NCI-H69 (cell line): ENCODE results near the gene UNC45B.
"Not testable (repeated sequence)": the region's sequence is repeated elsewhere in the genome, so short reads cannot be mapped to it uniquely, and the experiment has no call there.

Experiments
- DNase-seq: peaks from one replicate; lab custom pipeline; 2025; lab: John Stamatoyannopoulos, UW

The UNC45B gene, protein sequence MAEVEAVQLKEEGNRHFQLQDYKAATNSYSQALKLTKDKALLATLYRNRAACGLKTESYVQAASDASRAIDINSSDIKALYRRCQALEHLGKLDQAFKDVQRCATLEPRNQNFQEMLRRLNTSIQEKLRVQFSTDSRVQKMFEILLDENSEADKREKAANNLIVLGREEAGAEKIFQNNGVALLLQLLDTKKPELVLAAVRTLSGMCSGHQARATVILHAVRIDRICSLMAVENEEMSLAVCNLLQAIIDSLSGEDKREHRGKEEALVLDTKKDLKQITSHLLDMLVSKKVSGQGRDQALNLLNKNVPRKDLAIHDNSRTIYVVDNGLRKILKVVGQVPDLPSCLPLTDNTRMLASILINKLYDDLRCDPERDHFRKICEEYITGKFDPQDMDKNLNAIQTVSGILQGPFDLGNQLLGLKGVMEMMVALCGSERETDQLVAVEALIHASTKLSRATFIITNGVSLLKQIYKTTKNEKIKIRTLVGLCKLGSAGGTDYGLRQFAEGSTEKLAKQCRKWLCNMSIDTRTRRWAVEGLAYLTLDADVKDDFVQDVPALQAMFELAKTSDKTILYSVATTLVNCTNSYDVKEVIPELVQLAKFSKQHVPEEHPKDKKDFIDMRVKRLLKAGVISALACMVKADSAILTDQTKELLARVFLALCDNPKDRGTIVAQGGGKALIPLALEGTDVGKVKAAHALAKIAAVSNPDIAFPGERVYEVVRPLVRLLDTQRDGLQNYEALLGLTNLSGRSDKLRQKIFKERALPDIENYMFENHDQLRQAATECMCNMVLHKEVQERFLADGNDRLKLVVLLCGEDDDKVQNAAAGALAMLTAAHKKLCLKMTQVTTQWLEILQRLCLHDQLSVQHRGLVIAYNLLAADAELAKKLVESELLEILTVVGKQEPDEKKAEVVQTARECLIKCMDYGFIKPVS

DNA sequence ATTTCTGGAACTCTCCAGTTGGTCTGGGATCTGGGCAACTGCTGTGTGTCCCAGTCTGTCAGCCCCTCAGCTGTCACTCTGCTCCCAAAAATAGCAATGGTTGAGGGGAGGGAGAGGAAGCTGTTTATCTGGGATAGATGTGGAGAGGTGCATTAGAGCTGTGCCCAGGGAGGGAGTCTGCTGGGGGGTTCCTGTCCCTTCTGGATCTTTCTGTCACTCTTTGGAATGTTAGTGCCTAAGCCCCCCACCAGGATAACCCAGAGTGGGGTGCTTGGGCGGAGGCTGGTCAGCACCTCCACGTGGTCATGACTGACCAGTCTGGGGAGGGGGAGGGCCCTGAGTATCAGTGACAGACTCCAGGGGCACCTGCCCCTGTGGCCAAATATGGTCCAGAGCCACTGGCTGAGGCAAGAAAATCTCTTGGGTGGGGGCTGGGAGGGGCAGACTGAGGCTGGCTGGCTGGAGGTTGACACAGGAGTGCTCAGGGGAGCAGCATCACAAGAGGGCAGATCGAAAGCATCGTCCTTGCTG lies at the start of gene UNC45B:
TSS of gene UNC45B (plus strand) at position 443 of the 531 bp plus-strand sequence. CDS start 447 bp downstream, outside the sequence.
- DNase-seq: no peak

DNA sequence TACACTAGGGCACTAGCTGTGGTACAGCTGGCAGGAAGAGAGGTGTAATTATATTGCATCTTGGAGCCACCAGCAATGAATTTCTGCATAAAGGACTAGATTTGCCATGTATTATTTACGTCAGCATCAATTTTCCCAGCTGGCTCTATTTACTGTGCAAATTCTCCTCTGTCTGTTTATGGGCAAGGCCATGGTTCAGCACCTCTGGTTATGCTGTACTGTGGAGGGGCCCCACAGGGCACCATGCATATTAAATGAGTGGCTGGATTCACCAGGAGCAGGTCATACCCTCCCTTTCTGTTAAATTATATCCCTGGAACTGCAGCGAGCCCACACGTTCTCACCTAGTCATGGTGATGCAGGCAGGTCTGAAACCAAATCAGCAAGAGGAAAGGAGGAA lies 47.7 kb upstream of the UNC45B start:
- DNase-seq: peak; percentile 98

DNA sequence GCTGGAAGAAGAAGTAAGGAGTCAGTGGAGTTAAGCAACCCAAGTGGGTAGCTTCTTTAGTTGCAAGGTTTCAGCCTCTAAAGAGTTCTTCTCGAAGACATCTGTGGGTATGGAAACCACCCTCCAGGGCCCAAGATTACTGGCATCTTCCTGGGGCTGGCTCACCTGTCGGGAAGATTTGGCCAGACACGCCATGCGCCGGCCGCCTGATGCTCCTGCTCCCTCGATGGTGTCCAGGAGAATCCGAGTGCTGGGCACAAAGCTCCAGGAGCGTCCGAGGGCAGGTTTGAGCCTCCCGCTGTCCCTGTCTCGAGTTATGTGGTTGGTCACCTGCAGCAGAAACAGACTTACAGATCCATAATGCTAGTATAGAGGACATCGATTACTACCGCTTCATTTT lies 46.6 kb upstream of the UNC45B start:
- DNase-seq: no peak

DNA sequence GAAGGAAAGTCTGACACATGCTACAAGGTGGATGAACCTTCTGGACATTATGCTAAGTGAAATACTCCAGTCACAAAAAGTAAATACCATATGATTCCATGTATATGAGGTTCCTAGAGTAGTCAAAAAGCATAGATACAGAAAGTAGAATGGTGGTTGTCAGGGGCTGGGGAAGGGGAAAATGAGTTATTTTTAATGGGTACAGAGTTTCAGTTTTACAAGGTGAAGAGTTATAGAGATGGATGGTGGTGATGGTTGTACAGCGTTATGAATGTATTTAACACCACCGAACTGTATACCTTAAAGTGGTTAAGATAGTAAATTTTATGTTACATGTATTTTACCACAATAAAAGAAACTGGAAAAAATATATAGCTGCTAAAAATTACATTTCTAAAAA lies 45.9 kb upstream of the UNC45B start:
- no peak for DNase-seq

DNA sequence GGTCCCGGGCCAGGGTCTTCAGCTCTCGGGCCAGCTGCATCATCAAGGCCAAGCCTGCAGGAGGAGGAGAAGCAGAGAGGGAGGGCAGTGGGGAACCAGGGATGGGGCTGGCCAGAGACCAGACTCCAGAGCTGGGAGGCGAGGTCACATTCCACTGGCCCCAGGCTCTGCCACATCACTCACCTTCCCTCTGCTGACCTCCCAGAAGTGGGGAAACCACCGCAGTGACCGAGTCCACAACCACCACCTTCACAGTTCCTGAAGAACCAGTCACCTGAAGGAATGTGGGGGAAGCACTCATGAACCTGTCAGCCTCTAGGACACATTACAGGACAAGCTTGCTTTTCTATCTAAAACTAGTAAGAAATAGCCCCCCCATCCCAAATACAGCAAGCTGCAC lies 44.3 kb upstream of the UNC45B start:
- DNase-seq: no peak

DNA sequence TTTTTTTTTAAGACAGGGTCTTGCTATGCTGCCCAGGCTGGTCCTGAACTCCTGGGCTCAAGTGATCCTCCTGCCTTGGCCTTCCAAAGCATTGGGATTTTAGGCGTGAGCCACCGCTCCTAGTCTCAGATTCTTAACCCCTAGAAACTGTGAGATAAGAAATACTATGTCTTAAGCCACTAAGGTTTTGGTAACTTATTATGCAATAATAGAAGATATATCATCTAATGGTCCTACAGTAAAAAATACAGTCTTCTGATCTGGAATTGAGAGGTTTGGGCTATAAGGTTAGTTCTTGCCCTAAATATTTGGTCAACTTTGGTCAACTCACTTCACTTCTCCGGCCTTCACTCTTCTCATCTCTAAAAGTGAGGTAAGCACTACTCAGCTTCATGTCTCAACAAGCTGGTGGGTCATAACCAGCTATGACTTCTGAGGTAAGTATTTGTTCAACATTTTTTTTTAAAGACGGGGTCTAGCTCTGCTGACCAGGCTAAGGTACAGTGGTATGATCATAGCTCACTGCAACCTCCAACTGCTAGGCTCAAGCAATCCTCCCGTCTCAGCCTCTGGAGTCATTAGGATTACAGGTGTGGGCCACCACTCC lies 42.7 kb upstream of the UNC45B start:
- DNase-seq: no peak

DNA sequence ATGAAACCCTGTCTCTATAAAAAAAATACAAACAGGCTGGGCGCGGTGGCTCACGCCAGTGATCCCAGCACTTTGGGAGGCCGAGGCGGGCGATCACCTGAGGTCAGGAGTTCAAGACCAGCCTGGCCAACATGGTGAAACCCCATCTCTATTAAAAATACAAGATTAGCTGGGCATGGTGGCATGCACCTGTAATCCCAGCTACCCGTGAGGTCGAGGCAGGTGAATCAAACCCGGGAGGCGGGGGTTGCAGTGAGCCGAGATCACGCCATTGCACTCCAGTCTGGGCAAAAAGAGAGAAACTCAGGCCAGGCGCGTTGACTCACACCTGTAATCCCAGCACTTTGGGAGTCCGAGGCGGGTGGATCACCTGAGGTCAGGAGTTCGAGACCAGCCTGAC lies 36.8 kb upstream of the UNC45B start:
- not testable (repeated sequence) for DNase-seq

DNA sequence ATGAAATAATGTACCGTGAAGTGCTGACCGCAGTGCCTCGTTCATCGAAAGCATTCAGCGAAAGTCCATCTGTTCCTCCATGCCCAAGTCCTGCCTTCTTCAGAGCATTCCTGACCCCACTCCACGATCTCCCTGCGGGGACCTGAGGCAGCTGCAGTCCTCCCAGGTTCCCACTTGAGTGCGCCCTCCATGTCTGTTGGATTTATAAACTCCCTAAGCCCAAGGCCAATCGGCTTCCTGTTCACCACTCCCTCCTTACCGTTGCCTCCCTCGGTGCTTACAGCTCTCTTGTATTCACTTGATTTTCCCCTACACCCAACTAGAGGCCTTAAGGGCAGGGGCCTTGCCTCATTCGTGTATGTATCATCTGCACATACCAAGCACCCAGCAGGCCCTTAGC lies 30.8 kb upstream of the UNC45B start:
- DNase-seq: peak; percentile 78

DNA sequence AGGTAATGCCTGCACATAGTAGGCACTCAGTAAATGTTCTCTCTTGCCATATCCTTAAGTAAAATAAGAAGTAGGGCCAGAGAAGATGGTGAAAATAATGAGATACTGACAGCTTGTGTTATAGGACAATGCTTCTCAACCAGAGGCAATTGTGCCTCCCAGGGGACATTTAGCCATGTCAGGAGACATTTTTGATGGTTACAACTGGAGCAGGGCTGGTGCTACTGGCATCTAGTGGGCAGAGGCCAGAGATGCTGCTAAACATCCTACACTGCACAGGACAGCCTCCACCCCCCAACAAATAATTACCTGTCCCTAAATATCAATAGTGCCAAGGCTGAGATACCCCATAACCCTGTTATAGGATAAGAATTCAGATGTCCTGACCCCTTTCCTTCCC lies 29.6 kb upstream of the UNC45B start:
- peak; percentile 81 for DNase-seq

DNA sequence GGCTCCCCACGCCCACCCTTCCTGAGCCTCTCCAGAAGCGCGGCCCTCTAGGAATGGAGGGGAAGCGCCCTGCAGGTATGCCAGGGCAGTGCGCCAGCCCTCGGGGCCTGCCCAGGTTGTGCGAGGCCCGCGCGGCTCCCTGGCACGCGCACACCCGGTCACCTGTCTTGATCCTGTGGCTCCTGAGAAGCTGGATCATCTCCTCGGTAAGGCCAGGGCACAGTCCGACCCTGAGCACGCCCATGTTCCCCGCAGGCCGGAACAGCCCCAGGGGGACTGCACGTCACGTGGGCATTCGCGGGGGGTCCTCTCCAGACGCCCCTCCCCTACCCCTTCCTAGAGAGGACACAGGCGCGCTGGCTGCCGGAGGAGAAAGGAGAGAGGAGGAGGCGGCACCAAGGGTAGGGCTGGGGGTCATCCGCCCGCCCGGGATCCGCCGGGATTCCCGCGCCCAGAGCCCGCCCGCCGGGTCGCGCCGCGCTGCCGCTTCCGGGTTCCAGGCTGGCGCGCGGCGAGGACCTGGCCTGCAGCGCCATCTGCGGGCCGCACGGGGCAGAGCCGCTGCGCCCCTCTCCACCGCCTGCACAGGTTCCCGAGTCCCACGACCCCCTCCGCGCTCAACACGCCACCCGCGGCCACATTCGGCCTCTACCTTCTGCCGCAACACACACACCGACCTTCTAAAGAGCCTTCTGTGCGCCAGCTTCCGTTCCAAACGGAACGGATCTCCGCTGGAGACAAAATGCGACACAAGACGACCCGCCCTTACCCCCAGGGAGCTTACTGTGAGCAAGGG lies 28.0 kb upstream of the UNC45B start, which contains the start of gene RAD51D:
TSS of gene RAD51D (minus strand) at position 491 of the 796 bp plus-strand sequence. CDS start at position 244, 247 bp downstream.
- DNase-seq: peak; percentile 98

DNA sequence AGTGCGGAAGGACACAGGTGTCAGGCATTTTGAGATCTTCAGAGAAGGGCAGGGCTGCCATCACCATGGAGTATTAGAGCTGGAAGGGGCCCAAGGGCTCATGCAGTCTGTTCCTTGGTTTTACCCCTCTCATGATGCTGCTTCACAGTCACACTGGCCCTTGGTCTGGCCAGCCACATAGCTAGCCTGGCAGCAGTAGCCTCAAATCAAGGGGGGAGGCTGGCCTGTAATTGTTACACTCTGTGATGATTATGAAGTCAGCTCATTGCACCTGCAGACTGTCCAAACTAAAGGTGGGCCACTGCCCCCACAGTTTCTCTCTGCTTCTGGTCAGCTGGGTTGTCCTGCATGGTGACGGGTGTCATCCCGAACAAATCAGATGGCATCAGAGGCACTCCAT lies 26.3 kb upstream of the UNC45B start, which contains the start of gene FNDC8:
TSS of gene FNDC8 (plus strand) at position 301 of the 400 bp plus-strand sequence. CDS start at position 380, 79 bp downstream.
- no peak for DNase-seq

DNA sequence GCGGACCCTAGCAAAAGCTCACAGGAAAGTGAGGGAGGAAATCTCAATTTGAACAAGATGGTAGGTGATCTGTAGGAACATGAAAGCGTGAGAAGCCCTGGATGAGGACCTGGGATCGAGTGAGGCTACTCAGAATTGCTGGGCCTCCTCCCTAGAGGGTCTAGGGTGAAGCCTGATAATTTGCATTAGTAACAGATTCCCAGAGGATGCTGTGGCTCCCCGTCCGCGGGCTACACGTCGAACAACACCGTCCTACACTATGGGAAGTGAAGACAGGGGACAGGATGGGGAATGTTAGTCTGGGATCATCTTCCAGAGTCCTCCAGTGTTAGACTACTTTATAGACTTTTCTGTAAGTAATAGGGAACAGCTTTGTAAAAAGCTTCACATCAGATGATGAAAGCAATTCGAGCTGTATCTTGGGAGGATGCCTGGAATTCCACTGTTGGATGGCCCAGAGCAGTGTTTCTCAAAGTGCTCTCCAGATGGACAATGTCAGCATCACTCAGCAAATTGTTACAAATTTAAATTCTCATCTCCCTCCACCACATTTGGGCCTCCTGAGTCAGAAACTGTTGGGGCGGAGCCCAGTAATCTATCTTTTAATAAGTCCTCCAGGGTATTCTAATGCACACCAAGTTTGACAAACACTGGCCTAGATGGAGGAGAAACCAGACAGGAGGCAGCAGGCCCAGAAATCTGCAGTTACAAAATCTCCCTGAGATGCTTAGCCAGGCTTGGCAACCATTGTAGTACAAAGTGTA lies 19.7 kb upstream of the UNC45B start:
- no peak for DNase-seq

DNA sequence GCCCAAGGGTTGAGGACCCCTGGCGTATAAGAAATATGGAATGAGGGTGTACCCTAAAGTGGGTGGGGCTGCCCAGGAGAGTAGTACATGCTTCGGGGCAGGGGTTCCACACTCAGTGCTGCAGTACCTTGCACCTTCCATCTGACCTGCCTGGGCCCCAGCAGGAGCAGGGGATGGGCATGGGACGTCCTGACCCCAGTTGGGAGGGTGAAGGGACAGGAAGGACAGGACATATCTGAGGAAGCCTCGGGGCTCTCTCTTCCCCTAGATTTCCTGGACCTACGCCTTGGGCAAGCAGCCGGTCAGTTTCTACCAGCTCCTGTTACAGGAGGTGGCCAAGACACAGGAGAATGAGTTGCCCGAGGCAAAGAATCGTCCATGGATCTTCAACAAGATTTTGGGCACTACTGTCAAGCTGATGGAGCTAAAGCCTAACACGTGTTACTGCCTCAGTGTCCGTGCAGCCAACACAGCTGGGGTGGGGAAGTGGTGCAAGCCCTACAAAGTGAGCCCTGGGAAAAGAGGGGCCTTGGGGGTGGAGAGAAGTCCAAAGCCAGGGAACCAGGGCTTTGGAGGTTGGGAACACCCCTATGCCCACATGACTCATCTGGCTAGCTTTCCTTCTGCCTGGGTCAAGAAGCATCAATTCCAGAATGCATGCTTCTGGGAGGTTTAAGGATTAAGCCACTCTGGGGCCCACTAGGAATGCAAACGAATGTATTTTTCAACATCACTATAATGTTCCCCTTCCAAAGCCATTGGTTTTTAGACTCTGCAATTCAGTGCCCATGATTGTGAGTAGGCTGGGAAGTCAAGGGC lies 18.3 kb upstream of the UNC45B start:
- no peak for DNase-seq

DNA sequence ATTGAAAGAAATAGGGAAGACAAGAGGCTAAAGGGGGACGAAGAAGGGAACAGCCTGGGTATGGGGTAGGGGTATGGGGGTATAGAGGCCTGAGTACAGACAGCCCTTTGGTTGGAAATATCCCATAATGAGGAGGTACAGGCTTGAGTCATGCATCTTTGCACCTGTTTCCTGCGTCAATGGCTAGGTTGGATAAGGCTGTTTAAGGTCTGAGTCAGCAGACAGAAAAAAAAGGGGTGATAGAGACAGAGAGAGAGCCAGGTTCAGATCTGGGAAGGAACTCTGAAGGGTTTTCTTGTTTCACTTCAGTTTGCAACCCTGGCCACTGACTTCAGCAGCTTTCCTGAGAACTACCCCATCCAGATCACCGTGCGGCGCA lies 17.7 kb upstream of the UNC45B start:
- DNase-seq: no peak

DNA sequence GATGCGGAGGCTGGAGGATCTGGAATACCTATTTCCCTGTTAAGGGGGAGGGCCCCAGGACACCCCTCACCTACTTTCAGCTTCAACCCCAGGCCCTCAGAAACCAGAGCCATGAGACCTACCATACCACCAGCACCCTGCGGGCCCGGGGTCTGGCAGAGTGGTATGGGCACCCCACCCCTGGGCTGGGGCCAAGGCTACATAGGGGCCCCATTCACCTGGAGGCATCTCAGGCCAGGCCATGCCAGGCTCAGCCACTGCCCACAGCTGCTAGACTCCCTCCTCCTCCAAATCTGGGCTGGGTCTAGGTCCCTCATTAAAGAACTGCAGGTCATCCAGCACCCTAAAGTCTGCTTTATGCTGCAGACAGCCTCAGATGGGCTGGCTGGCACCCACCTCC lies 17.2 kb upstream of the UNC45B start:
- DNase-seq: no peak

DNA sequence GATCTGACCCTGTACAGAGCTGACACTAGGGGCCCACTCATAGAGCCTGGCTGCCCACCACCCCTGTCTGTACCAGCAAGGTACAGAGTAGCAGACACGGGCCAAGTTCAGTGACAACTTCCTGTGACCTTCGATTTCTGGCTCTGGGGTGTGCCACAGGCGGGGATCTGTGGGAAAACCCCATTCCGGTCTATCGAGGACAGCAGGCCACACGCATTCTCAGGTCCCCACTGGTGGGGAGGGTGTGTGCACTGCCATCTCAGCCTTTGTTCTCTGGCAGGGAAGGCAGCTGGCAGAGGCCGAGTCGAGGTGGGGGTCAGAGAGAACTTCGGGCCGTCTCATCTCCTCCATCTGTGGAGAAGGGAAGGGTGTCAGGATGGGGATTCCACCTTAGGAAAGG lies 15.5 kb upstream of the UNC45B start:
- DNase-seq: no peak

DNA sequence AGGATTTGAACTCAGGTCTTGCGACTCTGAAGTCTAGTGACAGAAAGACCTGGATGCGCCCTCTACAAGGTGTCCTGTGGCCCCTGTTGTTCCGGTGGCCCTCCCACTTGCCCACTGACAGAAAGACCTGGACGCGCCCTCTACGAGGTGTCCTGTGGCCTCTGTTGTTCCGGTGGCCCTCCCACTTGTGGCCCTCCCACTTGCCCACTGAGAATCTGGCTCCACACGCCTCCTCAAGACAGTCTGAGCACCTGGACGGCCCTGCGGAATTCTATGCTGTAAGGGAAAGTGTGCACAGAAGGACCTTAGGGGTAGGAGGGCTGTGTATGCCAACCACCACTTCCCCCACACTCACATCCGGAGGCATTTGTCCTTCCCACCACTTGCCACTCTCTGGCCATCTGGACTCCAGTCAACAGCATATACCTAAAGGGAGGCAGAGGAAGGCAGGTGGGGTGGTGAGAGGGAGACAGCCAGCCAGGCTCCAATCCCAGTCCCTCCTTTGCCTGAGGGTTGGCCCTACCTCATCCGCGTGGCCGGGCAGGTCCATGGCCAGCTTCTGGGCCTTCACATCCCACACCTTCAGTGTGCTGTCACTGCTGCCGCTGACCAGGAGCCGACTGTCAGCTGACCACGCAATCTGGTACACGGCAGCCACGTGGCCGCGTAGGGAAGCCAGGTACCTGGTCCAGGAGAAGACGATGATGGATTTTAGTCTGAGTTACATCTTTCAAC lies 14.6 kb upstream of the UNC45B start:
- DNase-seq: no peak

DNA sequence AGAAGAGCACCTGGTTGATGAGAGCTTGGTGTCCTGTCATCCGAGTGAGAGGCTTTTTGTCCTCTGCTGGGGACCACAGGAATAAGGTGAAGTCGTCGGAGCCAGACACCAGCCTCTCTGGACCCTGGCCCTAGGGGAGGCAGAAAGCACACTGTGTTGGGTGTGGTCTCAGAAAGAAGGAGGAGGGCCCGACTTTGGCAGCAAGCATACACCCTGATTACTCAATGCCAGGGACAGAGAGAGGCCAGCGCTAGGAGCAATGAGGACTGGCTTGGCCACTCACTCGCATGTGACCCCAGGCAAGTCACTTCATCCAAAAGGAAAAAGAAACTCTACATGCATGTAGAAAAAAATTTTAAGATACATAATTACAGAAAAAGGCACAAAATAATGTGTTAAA lies 12.3 kb upstream of the UNC45B start:
- no peak for DNase-seq

DNA sequence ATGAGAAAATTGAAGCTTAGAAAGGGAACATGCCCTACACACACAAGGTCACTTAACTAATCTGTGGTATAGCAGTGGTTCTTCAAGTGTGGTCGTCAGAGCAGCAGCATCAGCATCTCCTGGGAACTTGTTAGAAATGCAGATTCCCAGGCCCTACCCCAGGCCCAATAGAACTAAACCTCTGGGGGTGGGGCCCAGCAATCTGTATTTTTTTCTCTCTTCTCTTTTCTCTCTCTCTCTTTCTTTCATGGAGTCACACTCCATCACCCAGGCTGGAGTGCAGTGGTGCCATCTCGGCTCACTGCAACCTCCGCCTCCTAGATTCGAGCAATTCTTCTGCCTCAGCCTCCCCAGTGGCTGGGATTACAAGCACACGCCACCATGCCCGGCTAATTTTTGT lies 9.4 kb upstream of the UNC45B start:
- DNase-seq: no peak
